ENCODE measurements around the gene SDHC.

The SDHC gene

GRCh38 chr1:161399257-161399998, 85.2 kb downstream of the SDHC start:
- CTCF ChIA-PET: interaction anchor here (0.6 kb wide), 1 partner anchor 30 kb away, joined by 5 read pairs; no protein-coding TSS in a partner anchor
- POLR2A ChIA-PET: interaction anchor here (1.0 kb wide), 1 partner anchor 9 kb away, joined by 5 read pairs; no protein-coding TSS in a partner anchor
- peak overlapping the region; percentile 94 for H3K4me3 ChIP-seq (ENCODE audit: low read depth, low read length)
- no peaks in the 10 kb centered on the region for H3K9me3 ChIP-seq (ENCODE audit: control insufficient read depth, insufficient read depth, low read depth, low read length)
- no peaks in the 10 kb centered on the region for H3K4me1 ChIP-seq (ENCODE audit: control insufficient read depth, insufficient read depth, low read length)
- H3K36me3 ChIP-seq (ENCODE audit: control insufficient read depth in 2 of 2, insufficient read depth in 1 of 2, low read length in 2 of 2): no peaks in the 10 kb centered on the region
- peak overlapping the region; percentile 89 for H3K27ac ChIP-seq (ENCODE audit: extremely low read depth, low read depth, low read length)
- TF ChIP-seq ZNF324 (tag by site-specific recombination; IDR thresholded peaks at IDR 0.05) (peak; percentile 95), INSM2 (tag by site-specific recombination; IDR thresholded peaks at IDR 0.05) (peak; percentile 57; the same call in 1 of the 2 replicates), ZNF692 (tag by site-specific recombination; IDR thresholded peaks at IDR 0.05) (0 out of 2 replicates have a peak, but pooled peaks have one; percentile 48), OSR2 (tag by site-specific recombination; IDR thresholded peaks at IDR 0.05) (peak; percentile 31; the same call in 1 of the 2 replicates), EGR2 (tag by site-specific recombination; IDR thresholded peaks at IDR 0.05; ENCODE audit: low read depth) (peak; percentile 26; the same call in 1 of the 2 replicates), ZNF530 (tag by site-specific recombination; IDR thresholded peaks at IDR 0.05; ENCODE audit: low read depth) (no peak), ZFP69B (tag by site-specific recombination; IDR thresholded peaks at IDR 0.05) (peak; percentile 67), ZNF513 (tag by site-specific recombination; IDR thresholded peaks at IDR 0.05) (peak; percentile 14; the same call in 1 of the 2 replicates), ZSCAN23 (tag by site-specific recombination; IDR thresholded peaks at IDR 0.05) (peak; percentile 20; the same call in 1 of the 2 replicates), ZNF37A (tag by site-specific recombination; IDR thresholded peaks at IDR 0.05) (0 out of 2 replicates have a peak, but pooled peaks have one; percentile 12), ELK4 (IDR thresholded peaks at IDR 0.05; ENCODE audit: borderline replicate concordance, low read depth, low read length) (no peak; the same call in 1 of the 2 replicates), ZFP3 (tag by site-specific recombination; IDR thresholded peaks at IDR 0.05; ENCODE audit: low read depth) (0 out of 2 replicates have a peak, but pooled peaks have one; percentile 5), ZNF792 (tag by site-specific recombination; IDR thresholded peaks at IDR 0.05) (0 out of 2 replicates have a peak, but pooled peaks have one; percentile 25), KLF10 (tag by site-specific recombination; IDR thresholded peaks at IDR 0.05) (peak; percentile 58), ZNF549 (tag by site-specific recombination; IDR thresholded peaks at IDR 0.05) (peak; percentile 6; the same call in 1 of the 2 replicates), ZBTB1 (tag by site-specific recombination; IDR thresholded peaks at IDR 0.05) (0 out of 2 replicates have a peak, but pooled peaks have one; percentile 14), ZNF645 (tag by site-specific recombination; IDR thresholded peaks at IDR 0.05) (no peak), ZBTB8A (tag by site-specific recombination; IDR thresholded peaks at IDR 0.05) (peak; percentile 82), ZNF302 (tag by site-specific recombination; IDR thresholded peaks at IDR 0.05; ENCODE audit: low read depth) (no peak), KLF8 (tag by site-specific recombination; IDR thresholded peaks at IDR 0.05) (peak; percentile 72), PRDM1 (tag by site-specific recombination; IDR thresholded peaks at IDR 0.05) (peak; percentile 80), BCL6B (tag by site-specific recombination; IDR thresholded peaks at IDR 0.05) (no peak), ZNF510 (tag by site-specific recombination; IDR thresholded peaks at IDR 0.05; ENCODE audit: insufficient replicate concordance) (no peak), ZNF610 (tag by site-specific recombination; IDR thresholded peaks at IDR 0.05; ENCODE audit: borderline replicate concordance) (no peak), ZNF391 (tag by site-specific recombination; IDR thresholded peaks at IDR 0.05; ENCODE audit: borderline replicate concordance, low read depth) (peak; percentile 94; the same call in 1 of the 2 replicates)
